ENCODE measurements around the gene FLAD1.
"Not testable (repeated sequence)": the region's sequence is repeated elsewhere in the genome, so short reads cannot be mapped to it uniquely, and the experiment has no call there.

The FLAD1 gene

DNA sequence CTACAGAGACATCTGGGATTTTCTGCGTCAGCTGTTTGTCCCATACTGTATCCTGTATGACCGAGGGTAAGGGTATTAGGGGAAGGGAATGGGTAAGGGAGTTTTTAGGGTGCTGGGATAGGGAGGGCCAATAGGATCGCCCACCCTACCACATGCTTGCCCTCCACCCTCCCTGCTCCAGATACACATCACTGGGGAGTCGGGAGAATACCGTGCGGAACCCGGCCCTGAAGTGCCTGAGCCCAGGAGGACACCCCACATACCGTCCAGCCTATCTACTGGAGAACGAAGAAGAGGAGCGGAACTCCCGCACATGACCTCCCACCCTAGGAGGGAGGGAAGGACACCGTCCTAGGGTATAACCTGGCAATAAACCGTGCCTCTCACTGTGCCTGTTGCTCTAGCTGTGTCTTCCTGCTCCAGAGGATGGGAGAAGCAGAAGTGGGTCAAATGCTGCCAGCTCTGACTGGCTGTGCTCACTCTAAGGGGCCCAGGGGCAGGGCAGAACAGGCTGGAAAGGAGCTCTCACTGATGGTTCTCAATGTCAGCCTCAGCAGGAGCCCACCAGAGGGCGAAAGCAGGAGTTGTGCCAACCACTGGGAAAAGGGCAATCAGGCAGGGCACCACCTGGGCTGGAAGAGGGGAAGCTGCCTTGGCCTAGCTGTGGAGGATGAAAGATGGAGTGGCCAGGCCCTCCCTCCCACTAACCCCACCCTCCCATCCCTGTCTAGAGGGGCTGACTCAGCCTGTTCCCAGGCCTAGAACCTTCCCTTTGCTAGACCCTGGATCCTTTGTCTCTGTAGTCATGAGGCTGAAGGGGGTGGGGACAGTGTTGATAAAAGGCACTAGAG is 9.8 kb downstream of the FLAD1 start:
- no peak for DNase-seq

DNA sequence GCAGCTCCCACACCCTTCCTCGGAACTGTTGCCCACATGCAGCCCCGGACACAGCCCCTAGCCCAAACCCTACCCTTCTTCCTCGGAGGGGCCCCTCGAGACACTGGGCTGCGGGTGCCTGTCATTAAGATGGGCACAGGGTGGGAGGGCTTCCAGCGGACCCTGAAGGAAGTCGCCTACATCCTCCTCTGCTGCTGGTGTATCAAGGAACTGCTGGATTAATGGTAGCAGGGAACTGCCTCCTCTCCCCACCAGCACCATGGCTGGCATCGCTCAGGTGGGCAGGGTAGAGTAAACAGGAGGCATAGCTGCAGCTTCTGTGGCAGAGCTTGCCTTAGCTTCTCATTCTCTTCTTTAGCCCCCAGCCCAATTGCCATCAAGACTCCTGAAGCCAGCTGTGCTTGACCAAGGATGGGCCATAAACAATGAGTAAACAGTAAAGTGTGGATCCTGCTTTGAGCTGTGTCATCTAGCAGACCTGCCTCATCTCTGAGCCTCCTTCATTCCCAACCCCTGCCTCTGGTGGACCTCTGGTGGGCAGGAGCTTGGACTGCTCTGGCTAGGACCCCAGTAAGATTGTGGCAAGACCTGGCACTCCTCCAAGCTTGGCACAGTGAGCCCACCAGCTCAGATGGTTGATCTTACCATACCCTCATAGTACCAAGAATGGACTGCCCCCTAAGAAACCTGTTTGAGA is 10.6 kb downstream of the FLAD1 start, which contains the start of gene LENEP:
TSS of gene LENEP (plus strand) at position 15 of the 697 bp plus-strand sequence. CDS start at position 37, 22 bp downstream.
- DNase-seq: no peak

DNA sequence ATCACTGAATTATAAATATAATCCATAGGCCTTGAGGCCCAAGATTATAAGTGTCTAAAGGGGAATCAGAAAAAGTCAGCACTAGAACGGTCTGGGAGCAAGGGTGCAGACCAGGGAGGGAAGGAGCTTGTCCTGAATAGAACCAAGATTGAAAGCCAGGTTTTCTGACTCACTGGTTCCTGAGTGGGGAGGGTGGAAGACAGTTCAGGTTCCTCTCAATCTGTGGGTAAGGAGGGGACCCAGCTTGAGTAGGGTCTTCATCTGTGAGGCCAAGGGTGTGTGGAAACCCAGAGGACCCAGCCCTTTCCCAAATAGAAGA is 11.1 kb downstream of the FLAD1 start:
- DNase-seq: no peak

DNA sequence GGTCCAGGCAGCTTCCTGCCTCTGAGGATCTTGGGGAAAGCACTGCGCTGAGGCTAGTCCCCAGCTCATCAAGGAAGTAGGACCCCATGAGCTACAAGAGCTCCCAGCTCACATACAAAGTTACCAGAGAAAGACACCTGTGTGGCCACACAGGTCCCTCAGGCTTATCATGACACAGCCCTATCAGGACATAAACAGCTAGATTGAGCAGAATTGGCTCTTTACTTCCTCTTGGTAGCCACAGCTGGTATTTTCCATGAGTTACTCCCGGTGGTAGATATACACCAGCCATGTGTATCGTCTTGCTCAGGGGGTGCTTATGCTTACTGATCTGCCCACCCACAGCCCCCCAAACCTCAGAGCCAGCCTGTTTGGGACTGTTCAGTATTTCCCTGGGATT is 11.4 kb downstream of the FLAD1 start:
- no peak for DNase-seq

DNA sequence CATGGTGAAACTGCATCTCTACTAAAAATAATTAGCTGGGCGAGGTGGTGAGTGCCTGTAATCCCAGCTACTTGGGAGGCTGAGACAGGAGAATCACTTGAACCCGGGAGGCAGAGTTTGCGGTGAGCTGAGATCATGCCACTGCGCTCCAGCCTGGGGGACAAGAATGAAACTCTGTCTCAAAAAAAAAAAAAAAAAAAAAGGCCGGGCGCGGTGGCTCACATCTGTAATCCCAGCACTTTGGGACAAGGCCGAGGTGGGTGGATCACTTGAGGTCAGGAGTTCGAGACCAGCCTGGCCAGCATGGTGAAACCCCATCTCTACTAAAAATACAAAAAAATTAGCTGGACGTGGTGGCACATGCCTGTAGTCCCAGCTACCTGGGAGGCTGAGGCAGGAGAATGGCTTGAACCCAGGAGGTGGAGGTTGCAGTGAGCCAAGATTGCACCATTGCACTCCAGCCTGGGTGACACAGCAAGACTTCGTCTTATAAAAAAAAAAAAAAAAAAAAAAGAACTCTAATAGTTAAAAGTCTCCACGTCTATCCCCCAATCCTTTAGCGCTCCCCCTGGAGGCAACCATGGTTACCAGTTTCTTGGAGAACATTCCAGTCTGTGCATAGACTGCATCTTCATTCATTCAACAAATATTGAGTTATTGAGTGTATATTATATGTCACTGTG is 12.3 kb downstream of the FLAD1 start:
- not testable (repeated sequence) for DNase-seq

DNA sequence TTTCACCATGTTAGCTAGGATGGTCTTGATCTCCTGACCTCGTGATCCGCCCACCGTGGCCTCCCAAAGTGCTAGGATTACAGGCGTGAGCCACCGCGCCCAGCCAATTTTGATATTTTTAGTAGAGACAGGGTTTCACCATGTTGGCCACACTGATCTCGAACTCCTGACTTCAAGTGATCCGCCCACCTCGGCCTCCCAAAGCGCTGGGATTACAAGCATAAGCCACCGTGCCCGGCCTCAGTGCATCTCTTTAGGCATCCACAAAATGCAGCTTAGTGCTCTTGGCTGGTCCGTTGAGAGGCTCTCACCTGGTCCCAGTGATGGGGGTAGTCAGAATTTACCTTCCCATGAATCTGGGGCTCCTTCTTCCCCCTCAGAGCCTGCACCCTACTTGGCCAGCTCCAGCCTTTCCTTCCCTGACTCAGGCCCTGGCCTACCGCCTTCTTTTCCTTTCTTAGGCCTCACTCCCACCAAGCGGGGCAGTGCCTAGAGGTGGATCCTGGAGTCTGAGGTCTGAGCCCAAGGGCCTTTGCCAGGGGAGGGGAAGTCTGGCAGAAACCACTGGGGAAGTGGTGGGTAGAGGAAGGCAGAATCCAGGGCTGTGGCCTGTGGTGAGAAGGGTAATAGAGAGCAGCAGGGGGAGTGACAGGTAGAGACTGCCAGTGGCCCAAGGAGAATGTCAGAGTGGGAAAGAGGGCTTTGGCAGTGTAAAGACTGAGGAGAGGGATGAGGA is 14.0 kb downstream of the FLAD1 start:
- DNase-seq: no peak

DNA sequence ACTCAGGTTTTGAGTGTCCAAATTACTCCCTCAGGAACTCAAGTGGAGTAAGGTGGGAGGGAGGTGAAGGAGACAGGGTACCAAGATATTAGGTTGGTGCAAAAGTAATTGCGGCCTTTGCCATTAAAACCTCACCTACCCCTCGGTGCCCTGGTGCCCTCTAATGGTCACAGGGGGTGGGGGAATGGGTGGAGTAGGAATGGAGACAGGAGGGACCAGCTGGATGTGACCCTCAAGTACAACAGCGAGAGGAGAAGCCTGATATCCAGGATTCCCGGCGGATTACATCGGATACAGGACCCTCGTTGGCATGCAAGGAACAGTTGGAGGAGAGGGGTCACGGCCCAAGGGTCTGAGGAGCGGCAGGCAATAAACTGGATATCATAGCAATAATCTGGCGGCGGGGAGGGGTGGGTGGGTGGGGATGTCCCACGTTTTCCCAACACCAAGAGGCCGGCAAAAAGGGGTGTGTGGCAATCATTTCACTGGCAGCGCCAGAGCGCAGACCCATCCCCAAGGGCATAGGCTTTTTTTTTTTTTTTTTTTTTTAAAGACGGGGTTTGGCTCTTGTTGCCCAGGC is 15.1 kb downstream of the FLAD1 start:
- no peak for DNase-seq

DNA sequence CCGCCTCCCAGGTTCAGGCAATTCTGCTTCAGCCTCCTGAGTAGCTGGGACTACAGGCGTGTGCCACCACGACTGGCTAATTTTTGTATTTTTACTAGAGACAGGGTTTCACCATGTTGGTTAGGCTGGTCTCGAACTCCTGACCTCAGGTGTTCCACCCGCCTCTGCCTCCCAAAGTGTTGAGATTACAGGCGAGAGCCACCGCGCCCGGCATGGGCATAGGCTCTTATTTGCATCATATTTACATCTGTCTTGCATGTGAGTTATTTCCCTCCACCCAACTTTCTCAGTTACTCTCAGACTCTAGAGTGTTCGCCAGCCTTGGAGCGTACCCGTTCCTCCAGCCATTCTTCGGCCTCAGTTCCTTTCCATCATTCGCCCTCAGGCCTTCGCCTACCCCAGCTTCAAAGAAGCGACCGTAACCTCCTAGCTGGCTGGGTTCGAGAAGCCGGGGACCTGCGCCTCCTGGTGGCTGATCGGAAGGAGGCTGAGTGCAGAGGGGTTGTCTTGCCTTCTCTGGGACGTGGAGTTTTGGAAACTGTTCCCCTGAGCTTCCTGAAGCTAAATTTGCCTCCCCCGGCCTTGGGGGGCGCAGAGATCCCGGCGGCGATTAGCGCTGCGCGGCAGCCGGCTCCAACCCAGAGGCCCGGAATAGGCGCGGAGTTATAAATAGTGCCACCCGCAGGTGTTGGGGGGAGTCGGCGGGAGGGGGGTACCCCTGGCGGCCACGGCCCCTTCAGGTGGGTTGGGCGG is 15.8 kb downstream of the FLAD1 start:
- peak; percentile 74 for DNase-seq

DNA sequence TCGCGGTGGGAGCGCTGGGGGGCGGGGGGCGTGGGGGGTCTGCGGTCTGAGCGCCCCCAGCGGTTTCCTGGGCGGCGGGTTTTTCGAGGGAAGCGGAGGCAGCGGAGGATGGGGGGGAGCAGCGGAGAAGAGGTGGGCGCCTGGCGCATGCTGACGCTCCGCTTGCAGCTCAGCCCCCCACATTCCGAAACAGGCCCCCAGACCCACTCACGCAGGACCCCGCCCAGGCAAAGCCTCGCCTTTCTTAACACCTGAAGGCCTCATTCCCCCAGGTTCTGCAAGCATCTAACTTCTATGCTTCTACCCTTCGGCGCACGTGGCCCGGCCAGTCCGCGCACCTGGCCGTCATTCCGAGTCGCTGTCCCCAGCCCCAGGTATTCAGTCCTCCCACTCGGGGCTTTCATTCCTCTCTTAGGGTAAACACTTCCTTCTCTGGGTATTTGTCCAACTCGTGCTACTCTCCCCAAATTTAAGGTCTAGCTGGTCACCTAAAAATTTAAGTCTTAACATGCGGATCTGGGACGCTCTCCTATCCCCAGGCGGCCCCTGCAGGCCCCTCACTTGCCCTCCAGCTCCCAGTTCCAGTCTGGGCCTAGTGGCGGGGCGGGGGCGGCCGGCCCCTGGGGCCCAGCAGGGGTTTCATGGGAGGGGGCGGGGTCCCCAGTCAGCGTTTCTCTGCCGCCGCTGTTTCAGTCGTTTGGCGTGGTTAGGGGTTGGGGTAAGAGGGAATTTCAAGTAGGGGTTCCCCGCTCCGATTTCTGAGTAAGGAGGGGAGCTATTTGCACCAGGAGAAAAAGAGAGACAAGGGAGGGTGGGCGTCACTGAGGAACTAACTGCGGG is 16.6 kb downstream of the FLAD1 start:
- DNase-seq: no peak

DNA sequence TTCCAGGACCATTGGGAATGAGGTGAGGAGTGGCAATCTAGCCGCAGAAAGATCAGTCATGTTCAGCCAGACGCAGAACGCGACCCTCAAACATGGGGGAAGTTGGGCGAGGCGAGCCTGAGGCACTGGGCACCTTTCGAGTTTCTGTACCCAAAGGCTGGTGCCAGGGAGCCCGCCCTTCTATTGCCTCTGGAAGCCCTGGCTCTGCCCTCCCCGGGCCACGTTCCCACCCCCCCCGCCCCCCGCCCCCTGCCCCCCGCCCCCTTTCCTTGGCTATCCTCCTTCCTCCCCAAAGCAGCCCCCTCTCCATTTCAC is 17.2 kb downstream of the FLAD1 start:
- DNase-seq: no peak

DNA sequence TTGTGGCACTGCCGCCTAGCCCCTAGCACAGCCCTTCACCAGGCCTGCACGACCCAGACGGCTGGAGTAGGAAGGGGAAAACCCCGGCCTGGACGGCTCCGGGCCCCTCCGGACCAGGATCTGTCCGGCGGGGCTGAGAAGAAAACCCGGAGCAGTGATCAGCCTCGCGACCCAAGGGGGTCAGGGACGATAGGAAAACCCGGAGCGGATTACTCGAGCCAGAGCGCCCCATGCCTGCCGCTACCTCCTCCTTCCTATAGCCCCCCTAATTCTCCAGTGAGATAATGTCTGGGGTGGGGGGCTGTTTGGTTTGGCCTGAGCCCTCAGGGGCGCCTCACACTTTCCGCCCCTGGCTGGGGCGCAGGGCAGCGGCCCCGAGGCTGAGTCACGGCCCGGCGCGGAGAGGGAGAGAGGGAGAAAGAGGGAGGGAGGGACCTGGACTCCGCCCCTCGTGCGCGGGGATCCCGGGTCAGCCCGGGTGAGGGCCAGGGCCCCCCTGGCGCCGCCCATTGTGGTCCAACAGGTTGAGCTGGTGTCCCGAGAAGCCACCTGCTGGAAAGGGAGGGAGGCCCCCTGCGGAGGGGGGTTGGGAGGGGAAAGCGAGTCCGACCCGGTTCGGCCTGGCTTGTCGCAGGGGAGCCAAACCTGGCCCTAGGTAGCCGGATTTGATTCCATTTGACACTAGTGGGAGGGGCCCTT is 17.7 kb downstream of the FLAD1 start:
- DNase-seq: peak; percentile 79

DNA sequence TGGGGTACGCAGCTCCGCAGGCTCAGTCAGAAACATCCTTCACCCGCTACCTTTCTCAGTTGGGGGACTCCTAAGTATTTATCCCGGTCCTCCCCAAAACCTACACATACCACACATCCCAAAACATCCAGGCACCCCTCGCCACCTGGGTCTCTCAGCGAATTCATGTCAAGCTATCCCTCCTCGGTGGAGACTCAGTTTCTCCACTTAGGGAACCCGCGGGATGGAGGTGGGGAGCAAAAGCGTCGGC is 18.2 kb downstream of the FLAD1 start:
- no peak for DNase-seq

DNA sequence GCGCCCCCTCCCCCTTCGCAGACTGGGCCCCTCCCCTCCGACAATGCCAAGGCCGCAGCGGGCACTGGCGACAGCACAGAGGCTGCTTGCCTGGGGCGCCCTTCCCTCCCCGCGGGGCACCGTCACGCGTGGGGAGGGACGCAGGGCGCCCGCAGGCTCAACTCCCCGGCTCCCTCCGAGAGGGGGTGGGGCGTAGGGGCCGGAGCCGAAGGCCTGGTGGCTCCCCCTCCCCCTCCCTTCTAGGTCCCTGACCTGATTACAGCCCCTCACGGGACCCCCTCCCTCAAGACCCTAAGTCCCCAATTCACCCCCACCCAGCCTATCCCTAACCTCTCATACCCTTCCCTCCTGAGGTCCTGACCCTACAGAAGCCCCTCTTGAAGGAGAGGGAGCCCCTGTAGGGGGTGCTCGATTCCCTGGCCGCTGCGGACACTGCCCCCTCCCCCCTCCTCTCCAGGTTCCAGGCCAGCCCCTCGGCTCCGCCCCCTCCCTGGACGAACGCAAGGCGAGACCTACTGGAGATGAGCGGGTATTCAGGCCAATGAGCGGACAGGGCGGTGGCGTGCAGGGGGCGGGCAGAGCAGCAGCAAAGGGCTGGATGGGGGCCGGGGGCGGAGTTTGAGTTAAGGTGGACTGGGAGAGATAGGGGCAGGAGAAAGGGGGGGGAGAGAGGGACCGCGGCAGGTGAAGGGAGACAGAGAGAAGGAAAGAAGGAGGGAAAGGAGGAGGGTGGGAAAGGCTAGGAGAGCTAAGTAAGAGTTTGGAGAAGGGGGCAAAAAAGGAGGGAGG is 18.7 kb downstream of the FLAD1 start:
- DNase-seq: peak; percentile 98

DNA sequence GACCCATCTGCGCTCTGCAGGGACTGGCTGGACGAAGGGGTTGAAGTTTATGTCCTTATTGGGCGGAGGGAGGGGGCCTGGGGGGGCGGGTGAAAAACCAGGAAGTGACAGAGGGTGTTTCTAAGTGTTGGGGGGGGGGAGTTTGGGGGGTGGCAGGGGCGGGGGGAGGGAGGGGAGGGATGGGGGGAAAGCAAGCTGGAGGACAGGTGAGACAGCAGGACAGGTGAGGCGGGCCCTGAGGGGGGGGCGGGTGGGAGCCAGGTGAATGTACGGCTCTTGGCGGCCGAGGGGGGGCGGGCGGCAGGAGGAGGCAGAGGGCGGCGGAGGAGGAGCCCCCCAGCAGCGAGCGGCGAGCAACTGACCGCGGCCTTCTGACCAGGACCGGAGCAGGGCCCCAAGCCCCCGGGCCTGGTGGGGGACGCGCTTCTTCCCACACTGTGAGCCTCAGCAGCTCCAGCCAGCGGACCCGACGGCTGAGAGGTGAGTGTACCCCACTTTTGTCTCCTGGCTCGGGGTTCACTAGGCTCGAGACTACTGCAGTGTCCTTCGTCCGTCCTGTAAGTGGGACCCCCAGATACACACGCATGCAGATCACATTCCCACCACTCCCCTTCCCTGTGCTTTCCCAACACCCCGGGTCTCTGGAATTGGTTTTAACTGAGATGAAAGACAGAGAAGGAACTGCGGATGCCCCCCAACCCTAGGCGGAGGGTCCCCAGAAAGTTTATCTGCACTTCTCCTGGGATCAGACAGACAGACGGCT is 19.5 kb downstream of the FLAD1 start, which contains the start of gene ZBTB7B:
TSS of gene ZBTB7B (plus strand) at position 339 of the 763 bp plus-strand sequence. CDS start 11,859 bp downstream, outside the sequence.
- no peak for DNase-seq

DNA sequence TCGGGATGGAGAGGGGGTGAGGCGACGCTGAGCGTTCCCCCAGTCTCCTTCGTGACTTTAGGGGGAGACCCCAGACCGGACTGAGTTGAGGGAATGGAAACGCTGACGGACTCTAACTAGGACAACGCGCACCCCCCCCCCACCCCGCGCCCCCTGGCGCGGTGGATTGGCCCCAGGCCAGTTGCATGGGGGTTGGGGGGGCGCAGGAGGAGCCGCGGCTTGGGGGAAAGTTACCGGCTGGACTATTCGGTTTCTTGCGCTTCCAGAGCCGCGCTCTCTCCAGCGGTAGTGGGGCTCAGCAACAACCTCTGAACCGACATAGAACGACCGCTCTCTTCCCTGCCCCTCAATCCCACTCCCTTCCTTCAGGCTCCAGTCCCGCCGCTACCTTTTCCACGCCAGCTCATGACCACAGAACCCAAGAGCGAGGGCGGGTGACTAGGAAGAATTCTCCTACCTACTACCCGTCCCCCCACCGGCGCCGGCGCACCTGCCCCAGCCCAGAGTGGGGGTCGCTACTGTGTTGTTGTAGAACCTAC is 20.2 kb downstream of the FLAD1 start:
- DNase-seq: no peak

DNA sequence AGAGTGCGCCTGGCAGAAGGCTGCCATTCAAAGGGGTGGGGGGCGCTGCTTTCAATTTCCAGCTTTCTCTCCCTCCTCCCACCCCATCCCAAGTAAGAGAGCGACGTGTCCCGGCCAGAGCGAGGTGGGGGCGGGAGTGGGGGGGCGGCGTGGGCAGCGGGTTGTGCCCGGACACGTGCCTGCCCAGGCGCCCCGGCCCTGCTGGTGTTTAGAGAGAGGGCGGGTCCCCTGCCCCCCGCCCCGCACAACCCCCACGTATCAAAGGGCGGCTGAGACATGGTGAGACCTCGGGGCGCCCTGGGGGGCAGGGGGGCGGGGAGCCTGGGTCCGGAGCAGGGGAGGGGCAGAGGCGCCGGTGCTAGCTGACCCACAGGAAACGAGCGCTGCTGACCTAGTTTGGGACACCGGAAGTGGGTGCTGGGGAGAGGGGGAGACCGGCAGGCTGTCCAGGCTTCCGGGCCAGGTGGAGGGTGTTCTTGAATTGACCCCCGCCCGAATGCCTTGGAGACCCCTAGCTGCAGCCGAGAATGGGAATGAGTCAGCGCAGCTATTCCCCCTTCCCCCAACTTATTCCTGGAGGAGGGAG is 20.7 kb downstream of the FLAD1 start:
- DNase-seq: no peak

DNA sequence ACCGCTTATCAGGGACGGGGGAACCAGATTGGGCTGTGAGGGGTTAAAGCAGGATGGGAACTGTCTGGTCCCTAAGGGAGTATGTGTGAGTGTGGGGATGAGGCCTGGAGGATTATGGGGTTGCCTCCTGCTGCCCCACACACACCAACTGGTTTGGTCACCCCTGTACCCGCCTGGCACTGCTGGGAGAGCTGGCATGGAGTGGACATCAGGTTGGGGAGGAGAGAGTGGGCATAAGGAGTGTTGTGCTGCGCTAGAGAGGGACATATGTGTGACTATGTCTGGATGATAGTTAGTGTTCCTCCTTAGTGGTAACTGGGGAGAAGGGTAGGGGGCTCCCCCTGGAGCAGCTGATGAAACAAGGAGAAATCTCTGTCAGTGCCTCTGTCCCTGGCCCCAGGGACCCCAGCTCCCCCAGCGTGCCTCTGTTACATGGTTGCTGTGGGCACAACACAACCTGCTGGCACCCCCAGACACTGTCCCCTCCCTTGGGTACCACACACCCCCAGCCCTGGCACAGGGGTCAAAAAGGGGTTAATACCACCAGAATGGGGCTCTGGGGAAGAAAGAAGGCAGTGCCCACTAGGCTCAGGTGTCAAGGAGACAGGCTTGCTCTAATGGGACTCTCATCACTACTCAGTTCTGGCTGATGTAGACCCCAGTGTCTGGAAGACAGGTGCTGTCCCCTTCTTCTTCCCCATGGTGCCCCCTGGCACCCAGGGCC is 21.4 kb downstream of the FLAD1 start:
- DNase-seq: no peak

Data from CD4-positive, alpha-beta T cell treated with Interleukin-15 for 1 hour (primary cell).